Neuronal stem cell (in vitro differentiated cells): ENCODE measurements around the gene PIWIL4.

Source experiments
- DNase-seq: peaks from one replicate; pipeline ENCODE4 v3.0.0-alpha.2; 2013; ENCODE audit warnings: low spot score
- H2AFZ ChIP-seq: one replicate; pipeline ENCODE4 v1.6.1; 2013; ENCODE audit warnings: mild to moderate bottlenecking, low read length, inconsistent platforms
- H2AK5ac ChIP-seq: 2 replicates; pipeline ENCODE4 v1.6.1; 2013; ENCODE audit warnings: low read depth, mild to moderate bottlenecking, inconsistent platforms, low read length, moderate library complexity, mixed read lengths
- H2BK120ac ChIP-seq: 2 replicates; pipeline ENCODE4 v1.6.1; 2013; ENCODE audit warnings: low read depth, mild to moderate bottlenecking, inconsistent platforms, low read length, moderate library complexity, mixed read lengths
- H2BK12ac ChIP-seq: one replicate; pipeline ENCODE4 v1.6.1; 2013; ENCODE audit warnings: low read length, inconsistent platforms
- H2BK15ac ChIP-seq: 2 replicates; pipeline ENCODE4 v1.6.1; 2013; ENCODE audit warnings: mild to moderate bottlenecking, low read length, inconsistent platforms, mixed read lengths
- H2BK5ac ChIP-seq: one replicate; pipeline ENCODE4 v1.6.1; 2013; ENCODE audit warnings: inconsistent platforms, mild to moderate bottlenecking, low read length, moderate library complexity
- H3K14ac ChIP-seq: one replicate; pipeline ENCODE4 v1.6.1; 2013; ENCODE audit warnings: low read length, inconsistent platforms
- H3K18ac ChIP-seq: 2 replicates; pipeline ENCODE4 v1.6.1; 2013; ENCODE audit warnings: low read length, inconsistent platforms
- H3K23ac ChIP-seq: 2 replicates; pipeline ENCODE4 v1.6.1; 2013; ENCODE audit warnings: low read depth, mild to moderate bottlenecking, mixed read lengths, low read length, inconsistent platforms; ENCODE audit not compliant: poor library complexity
- H3K27ac ChIP-seq: replicated peaks from 3 replicates; pipeline ENCODE4 v1.5.1; 2013; ENCODE audit warnings: low read length, inconsistent platforms
- H3K27me3 ChIP-seq, 3 experiments: 2 replicates each; pipeline ENCODE4 v1.6.1; 2013; ENCODE audit warnings: low read length in 3 of 3, mild to moderate bottlenecking in 2 of 3, inconsistent platforms in 1 of 3, low read depth in 1 of 3, mixed read lengths in 1 of 3, moderate library complexity in 1 of 3; ENCODE audit not compliant: control insufficient read depth in 3 of 3, insufficient read depth in 3 of 3
- H3K36me3 ChIP-seq, 2 donors: replicated peaks in 1 of 2; 2 replicates each; pipeline ENCODE4 v1.6.1; 2013; ENCODE audit warnings: low read length in 2 of 2; ENCODE audit not compliant: control insufficient read depth in 2 of 2, insufficient read depth in 2 of 2
- H3K4ac ChIP-seq: 2 replicates; pipeline ENCODE4 v1.6.1; 2013; ENCODE audit warnings: inconsistent platforms, mild to moderate bottlenecking, low read length, moderate library complexity
- H3K4me1 ChIP-seq, 2 donors: 1 replicate in 1 of 2; 2 replicates in 1 of 2; pipeline ENCODE4 v1.6.1; 2013; ENCODE audit warnings: low read length in 2 of 2, low read depth in 1 of 2; ENCODE audit not compliant: control insufficient read depth in 2 of 2, insufficient read depth in 1 of 2
- H3K4me2 ChIP-seq: one replicate; pipeline ENCODE4 v1.6.1; 2013; ENCODE audit warnings: mild to moderate bottlenecking, low read length, inconsistent platforms; ENCODE audit not compliant: insufficient read depth, poor library complexity, severe bottlenecking
- H3K4me3 ChIP-seq, 2 donors: 2 replicates each; pipeline ENCODE4 v1.5.1; 2013; ENCODE audit warnings: low read length in 2 of 2, mild to moderate bottlenecking in 2 of 2, inconsistent platforms in 1 of 2, moderate library complexity in 1 of 2
- H3K79me1 ChIP-seq: one replicate; pipeline ENCODE4 v1.6.1; 2013; ENCODE audit warnings: low read depth, mild to moderate bottlenecking, inconsistent platforms, low read length, moderate library complexity
- H3K9ac ChIP-seq: one replicate; pipeline ENCODE4 v1.6.1; 2013; ENCODE audit warnings: mild to moderate bottlenecking, low read depth, low read length, inconsistent platforms; ENCODE audit not compliant: poor library complexity
- H3K9me3 ChIP-seq, 2 donors: replicated peaks in 1 of 2; 2 replicates each; pipeline versions ENCODE3 to v1.6.1; 2013; ENCODE audit warnings: low read length in 2 of 2, mild to moderate bottlenecking in 2 of 2, inconsistent platforms in 1 of 2, low read depth in 1 of 2, mixed read lengths in 1 of 2, moderate library complexity in 1 of 2; ENCODE audit not compliant: control insufficient read depth in 2 of 2, insufficient read depth in 1 of 2
- H4K8ac ChIP-seq: one replicate; pipeline ENCODE4 v1.6.1; 2013; ENCODE audit warnings: low read depth, mild to moderate bottlenecking, inconsistent platforms, low read length, moderate library complexity
- H4K91ac ChIP-seq: one replicate; pipeline ENCODE4 v1.6.1; 2013; ENCODE audit warnings: low read length, low read depth, mild to moderate bottlenecking, inconsistent platforms; ENCODE audit not compliant: poor library complexity
- WGBS, 2 donors: extraction: QIAGEN DNeasy Blood & Tissue Kit; methylation state at CpG; one replicate each; pipeline ENCODE4 v1.1.7; 2013; ENCODE audit warnings: missing lambda C conversion rate in 2 of 2, mixed read lengths in 1 of 2; ENCODE audit not compliant: insufficient read length in 2 of 2, insufficient replicate concordance in 1 of 2; ENCODE audit errors: extremely low coverage in 2 of 2; 5-methylcytosine and 5-hydroxymethylcytosine counted together

The PIWIL4 gene

DNA sequence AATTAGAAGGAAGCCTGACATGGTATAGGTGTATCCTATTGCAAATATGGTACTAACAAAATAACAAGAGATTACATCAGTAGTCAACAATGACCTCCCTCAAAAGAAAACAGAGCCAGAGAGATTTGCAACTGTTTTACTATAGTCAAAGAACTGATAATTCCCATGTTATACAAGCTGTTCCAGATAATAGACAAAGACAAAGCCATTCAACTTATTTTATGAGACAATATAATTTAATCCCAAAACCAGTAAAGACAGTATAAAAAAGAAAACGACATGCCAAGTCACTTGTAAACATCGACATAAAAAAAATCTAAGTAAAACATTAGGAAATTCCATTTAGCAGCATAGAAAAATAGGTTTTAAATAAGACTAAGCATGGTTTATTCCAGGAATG is 65.2 kb downstream of the PIWIL4 start:
- Histone ChIP-seq H2BK5ac (no peak overlapping the region), H2BK12ac (no peak overlapping the region), H3K79me1 (no peaks in the 10 kb centered on the region), H3K9ac (no peak overlapping the region), H2AK5ac (no peak overlapping the region), H2AFZ (no peak overlapping the region), H3K27me3 (no peaks in the 10 kb centered on the region), H3K9me3 (no peaks in the 10 kb centered on the region), H3K27ac (no peak overlapping the region), H3K4me3 (no peak overlapping the region), H3K4me1 (no peaks in the 10 kb centered on the region), H4K91ac (no peak overlapping the region), H3K14ac (no peak overlapping the region), H3K36me3 (no peaks in the 10 kb centered on the region), H2BK15ac (no peak overlapping the region), H3K4me2 (no peak overlapping the region), H3K4ac (no peak overlapping the region), H2BK120ac (no peak overlapping the region), H3K23ac (no peak overlapping the region), H3K18ac (no peak overlapping the region), H4K8ac (no peak overlapping the region)
- WGBS, 2 donors: no CpG with 5 or more reads among the region's 2 CpGs
- DNase-seq: no peak

DNA sequence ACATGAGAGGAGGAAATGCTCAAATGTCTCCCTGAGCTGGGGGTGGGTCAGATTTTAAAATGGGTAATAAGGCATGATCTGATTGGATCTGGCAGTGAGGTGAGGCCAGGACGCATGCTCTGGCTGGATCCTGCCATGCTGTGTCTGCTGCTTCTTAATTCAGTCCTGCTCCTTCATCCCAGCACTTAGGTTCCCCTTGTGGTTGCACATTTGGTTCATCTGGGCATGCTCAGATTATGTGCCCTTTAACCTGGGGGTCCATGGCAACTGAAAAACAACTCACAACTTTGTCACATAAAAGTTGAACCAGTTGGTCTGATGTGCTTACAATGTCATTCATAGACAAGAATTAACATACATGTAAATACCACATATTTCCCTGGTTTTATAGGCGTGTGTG is 67.9 kb downstream of the PIWIL4 start:
- Histone ChIP-seq H3K27ac (no peak overlapping the region), H2BK12ac (no peak overlapping the region), H3K4me2 (no peak overlapping the region), H3K4me3 (no peak overlapping the region), H3K4me1 (no peaks in the 10 kb centered on the region), H2AK5ac (no peak overlapping the region), H3K79me1 (no peaks in the 10 kb centered on the region), H3K9ac (no peak overlapping the region), H3K4ac (no peak overlapping the region), H3K27me3 (no peaks in the 10 kb centered on the region), H4K8ac (no peak overlapping the region), H3K14ac (no peak overlapping the region), H2AFZ (peak overlapping the region; percentile 68), H3K18ac (no peak overlapping the region), H2BK5ac (no peak overlapping the region), H3K23ac (no peak overlapping the region), H3K9me3 (no peaks in the 10 kb centered on the region), H4K91ac (no peak overlapping the region), H2BK15ac (no peak overlapping the region), H2BK120ac (no peak overlapping the region), H3K36me3 (no peaks in the 10 kb centered on the region)
- no CpG with 5 or more reads among the region's 2 CpGs for WGBS, 2 donors
- no peak for DNase-seq

DNA sequence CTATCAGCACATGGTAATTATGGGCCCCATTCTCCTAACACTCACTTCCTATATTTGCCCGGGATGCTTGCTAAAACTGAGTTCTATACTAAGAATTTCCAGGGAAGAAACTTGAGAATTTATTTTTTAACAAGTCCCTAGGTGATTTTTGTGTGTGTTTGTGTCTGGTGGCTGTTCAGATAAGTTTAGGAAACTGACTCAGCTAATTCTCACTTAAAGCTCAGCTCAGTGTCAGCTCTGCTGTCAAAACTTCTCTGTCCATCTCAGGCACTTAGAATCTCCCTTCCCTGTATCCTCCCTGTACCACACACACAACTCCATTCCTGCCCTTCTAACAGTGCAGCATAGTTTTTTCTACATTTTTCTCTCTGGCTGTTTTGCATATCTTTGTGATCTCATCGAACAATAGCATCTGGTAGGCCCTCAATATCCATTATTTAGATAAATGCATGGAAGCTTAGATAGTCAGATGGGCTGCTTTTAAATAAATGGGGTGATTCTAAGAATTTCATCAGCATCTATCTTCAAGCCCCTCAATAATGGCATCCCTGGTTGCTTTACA is 69.3 kb downstream of the PIWIL4 start:
- WGBS, 2 donors: no CpG with 5 or more reads among the region's 2 CpGs
- H4K91ac ChIP-seq: no peak overlapping the region
- H3K9me3 ChIP-seq: no peaks in the 10 kb centered on the region
- H3K23ac ChIP-seq: no peak overlapping the region
- H2AFZ ChIP-seq: no peak overlapping the region
- no peak overlapping the region for H2AK5ac ChIP-seq
- no peak overlapping the region for H2BK15ac ChIP-seq
- no peaks in the 10 kb centered on the region for H3K79me1 ChIP-seq
- no peak overlapping the region for H3K4ac ChIP-seq
- H3K27ac ChIP-seq: no peak overlapping the region
- no peak overlapping the region for H4K8ac ChIP-seq
- H3K18ac ChIP-seq: no peak overlapping the region
- no peaks in the 10 kb centered on the region for H3K36me3 ChIP-seq
- H3K4me2 ChIP-seq: no peak overlapping the region
- H3K27me3 ChIP-seq: no peaks in the 10 kb centered on the region
- DNase-seq: no peak
- H3K14ac ChIP-seq: no peak overlapping the region
- no peak overlapping the region for H3K9ac ChIP-seq
- peaks cover 0 to 2% of the 10 kb centered on the region in 2 donors for H3K4me1 ChIP-seq
- no peak overlapping the region for H2BK120ac ChIP-seq
- no peak overlapping the region for H3K4me3 ChIP-seq
- no peak overlapping the region for H2BK12ac ChIP-seq
- H2BK5ac ChIP-seq: no peak overlapping the region

DNA sequence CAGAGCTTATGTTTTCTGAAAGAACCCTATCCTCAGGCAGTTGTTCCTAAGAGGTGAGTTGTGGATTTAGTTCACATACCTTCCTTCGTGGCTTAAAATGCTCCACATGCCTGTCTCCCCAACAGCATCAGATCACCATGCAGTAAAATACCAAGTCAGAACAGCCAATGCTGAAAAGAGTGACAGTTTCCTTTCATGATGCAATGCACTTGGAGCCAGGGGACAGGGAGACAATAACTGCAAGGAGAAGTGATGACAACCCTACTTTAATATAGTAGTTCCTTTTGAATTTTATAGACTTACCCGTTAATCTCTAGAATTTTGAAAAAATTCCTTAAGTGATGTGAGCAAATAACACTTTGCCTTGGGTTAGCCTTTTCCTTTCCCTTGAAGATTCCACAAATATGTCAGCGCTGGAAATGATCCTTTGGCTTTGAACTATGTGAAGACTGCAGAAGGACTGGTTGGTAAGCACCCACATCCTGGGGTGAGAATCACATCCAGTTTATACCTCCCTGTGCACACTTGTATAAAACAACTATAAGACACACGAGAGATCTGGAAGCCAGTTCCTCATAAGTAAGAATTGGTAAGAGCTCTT is 71.2 kb downstream of the PIWIL4 start:
- H2BK5ac ChIP-seq: no peak overlapping the region
- H2BK120ac ChIP-seq: no peak overlapping the region
- H2BK12ac ChIP-seq: no peak overlapping the region
- no peak overlapping the region for H3K4ac ChIP-seq
- no peak overlapping the region for H3K27ac ChIP-seq
- no peak overlapping the region for H3K9ac ChIP-seq
- no peak for DNase-seq
- H3K4me1 ChIP-seq: peaks cover 0 to 2% of the 10 kb centered on the region in 2 donors
- WGBS, 2 donors: no CpG with 5 or more reads among the region's 4 CpGs
- no peak overlapping the region for H3K14ac ChIP-seq
- no peaks in the 10 kb centered on the region for H3K27me3 ChIP-seq
- H4K8ac ChIP-seq: no peak overlapping the region
- H2AFZ ChIP-seq: peak overlapping the region; percentile 35
- H3K18ac ChIP-seq: no peak overlapping the region
- no peaks in the 10 kb centered on the region for H3K9me3 ChIP-seq
- no peak overlapping the region for H3K4me2 ChIP-seq
- H2BK15ac ChIP-seq: no peak overlapping the region
- H3K79me1 ChIP-seq: no peaks in the 10 kb centered on the region
- no peak overlapping the region for H3K23ac ChIP-seq
- no peak overlapping the region for H4K91ac ChIP-seq
- no peaks in the 10 kb centered on the region for H3K36me3 ChIP-seq
- no peak overlapping the region for H2AK5ac ChIP-seq
- no peak overlapping the region for H3K4me3 ChIP-seq
